Upper lobe of left lung (tissue), 4 donors: ENCODE measurements around the gene AP2A2.

Source experiments
- POLR2A ChIP-seq, 4 donors: fragments of 450-650 bp; IDR thresholded peaks; one replicate each; pipeline ENCODE4 v1.5.1; 2016 to 2017; ENCODE audit warnings: antibody characterized with exemption in 4 of 4, mild to moderate bottlenecking in 2 of 4
- TF ChIP-seq, protein P1 (sequence below), 6 experiments: fragments of 450-650 bp in 4 of 6; fragments of 200-600 bp in 2 of 6; sonication (generic) in 2 of 6; IDR thresholded peaks; one replicate each; pipeline ENCODE4 v1.5.1; 2016 to 2019; ENCODE audit warnings: antibody characterized with exemption in 6 of 6

DNA sequence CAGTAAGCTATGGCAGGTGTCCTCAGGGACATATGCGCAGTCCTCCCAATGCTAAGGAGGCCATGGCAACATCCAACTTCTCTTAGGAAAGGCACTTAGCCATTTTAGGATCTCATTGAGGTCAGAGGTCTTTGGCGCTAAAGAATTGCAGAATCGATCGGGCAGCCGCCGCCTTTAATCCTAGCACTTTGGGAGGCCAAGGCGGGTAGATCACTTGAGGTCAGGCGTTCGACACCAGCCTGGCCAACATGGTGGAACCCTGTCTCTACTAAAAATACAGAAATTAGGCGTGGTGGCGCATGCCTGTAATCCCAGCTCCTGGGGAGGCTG, 13.8 kb upstream of the AP2A2 start:
- no peak for TF ChIP-seq POLR2A (IDR thresholded peaks at IDR 0.05)
- TF ChIP-seq, protein P1, sequence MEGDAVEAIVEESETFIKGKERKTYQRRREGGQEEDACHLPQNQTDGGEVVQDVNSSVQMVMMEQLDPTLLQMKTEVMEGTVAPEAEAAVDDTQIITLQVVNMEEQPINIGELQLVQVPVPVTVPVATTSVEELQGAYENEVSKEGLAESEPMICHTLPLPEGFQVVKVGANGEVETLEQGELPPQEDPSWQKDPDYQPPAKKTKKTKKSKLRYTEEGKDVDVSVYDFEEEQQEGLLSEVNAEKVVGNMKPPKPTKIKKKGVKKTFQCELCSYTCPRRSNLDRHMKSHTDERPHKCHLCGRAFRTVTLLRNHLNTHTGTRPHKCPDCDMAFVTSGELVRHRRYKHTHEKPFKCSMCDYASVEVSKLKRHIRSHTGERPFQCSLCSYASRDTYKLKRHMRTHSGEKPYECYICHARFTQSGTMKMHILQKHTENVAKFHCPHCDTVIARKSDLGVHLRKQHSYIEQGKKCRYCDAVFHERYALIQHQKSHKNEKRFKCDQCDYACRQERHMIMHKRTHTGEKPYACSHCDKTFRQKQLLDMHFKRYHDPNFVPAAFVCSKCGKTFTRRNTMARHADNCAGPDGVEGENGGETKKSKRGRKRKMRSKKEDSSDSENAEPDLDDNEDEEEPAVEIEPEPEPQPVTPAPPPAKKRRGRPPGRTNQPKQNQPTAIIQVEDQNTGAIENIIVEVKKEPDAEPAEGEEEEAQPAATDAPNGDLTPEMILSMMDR (IDR thresholded peaks at IDR 0.05), result no peak
